ENCODE results near the gene CYP2W1. TPM values are rescaled to one million over a fixed set of nuclear protein-coding genes. Genes with fewer than 3 reads are reported as not detected.

Gene CYP2W1
- total and polyA plus RNA-seq, 2 donors (not counting 3 experiments of a cell fraction or from before 2014, with no cell fraction given) = not detected

- Histone ChIP-seq H2AFZ (ENCODE audit: low read depth, low read length) (no peak overlapping the region), H4K20me1 (replicated peaks; ENCODE audit: control insufficient read depth, extremely low read depth, insufficient read depth, low read length) (no peaks in the 10 kb centered on the region), H3K4me3 (replicated peaks in 1 of 3; ENCODE audit: insufficient read depth in 1 of 3, low read depth in 1 of 3, low read length in 3 of 3) (no peak overlapping the region), H3K9me1 (replicated peaks; ENCODE audit: control insufficient read depth, extremely low read depth, insufficient read depth, low read length) (no peaks in the 10 kb centered on the region), H3K4me1 (ENCODE audit: control insufficient read depth, extremely low read depth, insufficient read depth, low read length) (no peaks in the 10 kb centered on the region), H3K9me3 (replicated peaks; ENCODE audit: control insufficient read depth, insufficient read depth, low read length) (no peaks in the 10 kb centered on the region), H3K4me2 (ENCODE audit: insufficient read depth, low read length) (no peak overlapping the region), H3K9ac (replicated peaks; ENCODE audit: extremely low read depth, insufficient read depth, low read length) (no peak overlapping the region), H3K36me3 (ENCODE audit: control insufficient read depth in 2 of 2, extremely low read depth in 1 of 2, insufficient read depth in 2 of 2, low read length in 2 of 2) (no peaks in the 10 kb centered on the region), H3K27ac (ENCODE audit: insufficient read depth, low read depth, low read length) (no peak overlapping the region), H3K27me3 (ENCODE audit: control insufficient read depth in 2 of 2, insufficient read depth in 2 of 2, low read length in 2 of 2) (no peaks in the 10 kb centered on the region), H3K79me2 (ENCODE audit: control insufficient read depth, insufficient read depth, low read length) (no peaks in the 10 kb centered on the region)
- ChIA-PET POLR2A (no interaction called here), CTCF (no interaction called here)
- dilution Hi-C loops (cut with MboI; ENCODE audit: extremely low pct_ligation_motif_present, low sequenced_read_pairs) (no loop called here), intact Hi-C loops (cut with micrococcal nuclease) (no loop called here)
- TF ChIP-seq EZH2 (IDR thresholded peaks at IDR 0.05; ENCODE audit: borderline replicate concordance, low read depth, low read length, severe bottlenecking) (no peak), FOS (IDR thresholded peaks at IDR 0.05; ENCODE audit: borderline replicate concordance, insufficient read depth, low read length) (no peak), GATA2 (IDR thresholded peaks at IDR 0.05; ENCODE audit: insufficient read depth, insufficient read length, low read depth, low read length) (no peak), POLR2AphosphoS5 (IDR thresholded peaks at IDR 0.05; ENCODE audit: insufficient read depth, low read depth, low read length) (no peak), CTCF (IDR thresholded peaks at IDR 0.05; ENCODE audit: extremely low read depth in 1 of 2, insufficient read depth in 1 of 2, low read depth in 1 of 2, low read length in 2 of 2) (no peak), MYC (IDR thresholded peaks at IDR 0.05; ENCODE audit: low read depth, low read length) (no peak), MAX (IDR thresholded peaks at IDR 0.05; ENCODE audit: insufficient read depth, insufficient read length) (no peak), POLR2A (IDR thresholded peaks at IDR 0.05; ENCODE audit: low read depth, low read length) (no peak), JUN (IDR thresholded peaks at IDR 0.05; ENCODE audit: borderline replicate concordance, insufficient read depth, insufficient read length, low read depth) (no peak)
- no TSS peak for BruUV-seq (replicated peaks)
- FAIRE-seq (no peak), DNase-seq (ENCODE audit: low read depth, low spot score) (no peak)
Observed at GRCh38 chr7:947391-948210, 35.4 kb upstream of the CYP2W1 start.

Measured in endothelial cell of umbilical vein (primary cell).